Parathyroid adenoma (tissue), 2 donors: ENCODE data around the gene KIF25.

Experiments
- H2AFZ ChIP-seq: fragments of 300-600 bp; sonication (generic); one replicate; pipeline ENCODE4 v1.7.0; 2017; ENCODE audit warnings: antibody characterized with exemption, mild to moderate bottlenecking
- H3K27ac ChIP-seq: fragments of 300-600 bp; sonication (generic); one replicate; pipeline ENCODE4 v1.7.0; 2017
- H3K27me3 ChIP-seq: fragments of 300-600 bp; sonication (generic); one replicate; pipeline ENCODE4 v1.7.0; 2017; ENCODE audit warnings: low read length; ENCODE audit not compliant: control insufficient read depth, insufficient read depth
- H3K36me3 ChIP-seq: fragments of 300-600 bp; sonication (generic); one replicate; pipeline ENCODE4 v1.7.0; 2017; ENCODE audit warnings: low read length; ENCODE audit not compliant: control insufficient read depth, insufficient read depth
- H3K4me1 ChIP-seq: fragments of 300-600 bp; sonication (generic); one replicate; pipeline ENCODE4 v1.7.0; 2017; ENCODE audit warnings: control low read depth
- H3K4me2 ChIP-seq: fragments of 300-600 bp; sonication (generic); one replicate; pipeline ENCODE4 v1.7.0; 2017; ENCODE audit warnings: low read length
- H3K4me3 ChIP-seq: fragments of 300-600 bp; sonication (generic); one replicate; pipeline ENCODE4 v1.7.0; 2017; ENCODE audit warnings: low read depth, low read length
- H3K79me2 ChIP-seq: fragments of 300-600 bp; sonication (generic); one replicate; pipeline ENCODE4 v1.7.0; 2017; ENCODE audit warnings: control low read depth
- H3K9ac ChIP-seq: fragments of 300-600 bp; sonication (generic); one replicate; pipeline ENCODE4 v1.7.0; 2017; ENCODE audit warnings: mild to moderate bottlenecking
- H3K9me3 ChIP-seq: fragments of 300-600 bp; sonication (generic); one replicate; pipeline ENCODE4 v1.7.0; 2017; ENCODE audit warnings: low read length; ENCODE audit not compliant: control insufficient read depth
- CTCF ChIP-seq: fragments of 300-600 bp; sonication (generic); IDR thresholded peaks from one replicate; pipeline ENCODE4 v1.7.0; 2017; ENCODE audit warnings: antibody characterized with exemption, mild to moderate bottlenecking
- donor health status: primary hyperparathyroidism.

Gene KIF25

GRCh38 chr6:168024951-168025510 lies 27.6 kb downstream of the KIF25 start:
- H3K79me2 ChIP-seq = no peaks in the 10 kb centered on the region
- H3K27ac ChIP-seq = no peak overlapping the region
- H3K4me3 ChIP-seq = no peak overlapping the region
- no peaks in the 10 kb centered on the region for H3K27me3 ChIP-seq
- TF ChIP-seq CTCF = no peak
- H3K4me1 ChIP-seq = no peaks in the 10 kb centered on the region
- H2AFZ ChIP-seq = no peak overlapping the region
- no peak overlapping the region for H3K9ac ChIP-seq
- no peaks in the 10 kb centered on the region for H3K9me3 ChIP-seq
- no peak overlapping the region for H3K4me2 ChIP-seq
- H3K36me3 ChIP-seq = no peaks in the 10 kb centered on the region

GRCh38 chr6:168025831-168026710 lies 28.6 kb downstream of the KIF25 start:
- H3K4me3 ChIP-seq = no peak overlapping the region
- H3K4me1 ChIP-seq = no peaks in the 10 kb centered on the region
- H3K36me3 ChIP-seq = no peaks in the 10 kb centered on the region
- no peak overlapping the region for H3K9ac ChIP-seq
- no peaks in the 10 kb centered on the region for H3K27me3 ChIP-seq
- TF ChIP-seq CTCF = no peak
- no peak overlapping the region for H3K4me2 ChIP-seq
- H3K9me3 ChIP-seq = no peaks in the 10 kb centered on the region
- no peaks in the 10 kb centered on the region for H3K79me2 ChIP-seq
- H2AFZ ChIP-seq = no peak overlapping the region
- no peak overlapping the region for H3K27ac ChIP-seq

- no peaks in the 10 kb centered on the region for H3K9me3 ChIP-seq
- no peaks in the 10 kb centered on the region for H3K27me3 ChIP-seq
- H3K79me2 ChIP-seq = no peaks in the 10 kb centered on the region
- H3K4me3 ChIP-seq = no peak overlapping the region
- no peaks in the 10 kb centered on the region for H3K4me1 ChIP-seq
- no peak for TF ChIP-seq CTCF
- H3K36me3 ChIP-seq = no peaks in the 10 kb centered on the region
- H2AFZ ChIP-seq = no peak overlapping the region
- no peak overlapping the region for H3K27ac ChIP-seq
- H3K9ac ChIP-seq = no peak overlapping the region
- H3K4me2 ChIP-seq = no peak overlapping the region
Measured at GRCh38 chr6:168026925-168027324, 29.5 kb downstream of the KIF25 start.

- H3K4me2 ChIP-seq = no peak overlapping the region
- H3K79me2 ChIP-seq = no peaks in the 10 kb centered on the region
- H3K9ac ChIP-seq = no peak overlapping the region
- H3K4me1 ChIP-seq = no peaks in the 10 kb centered on the region
- no peak for TF ChIP-seq CTCF
- no peak overlapping the region for H2AFZ ChIP-seq
- H3K27me3 ChIP-seq = no peaks in the 10 kb centered on the region
- H3K4me3 ChIP-seq = no peak overlapping the region
- no peaks in the 10 kb centered on the region for H3K9me3 ChIP-seq
- H3K27ac ChIP-seq = no peak overlapping the region
- H3K36me3 ChIP-seq = no peaks in the 10 kb centered on the region
Measured at GRCh38 chr6:168027521-168027920, 30.1 kb downstream of the KIF25 start.
